GM20431 (cell line): ENCODE results near the gene TEX35.
"Not testable (repeated sequence)": the region's sequence is repeated elsewhere in the genome, so short reads cannot be mapped to it uniquely, and the experiment has no call there.

Source experiments
- in situ Hi-C: fragments of 300-500 bp; cut with MseI, MboI; formaldehyde crosslinking; loops from one replicate; pipeline ENCODE4 v1.15.0; 2020; ENCODE audit warnings: low sequenced_read_pairs; ENCODE audit not compliant: unreplicated experiment

The TEX35 gene

DNA sequence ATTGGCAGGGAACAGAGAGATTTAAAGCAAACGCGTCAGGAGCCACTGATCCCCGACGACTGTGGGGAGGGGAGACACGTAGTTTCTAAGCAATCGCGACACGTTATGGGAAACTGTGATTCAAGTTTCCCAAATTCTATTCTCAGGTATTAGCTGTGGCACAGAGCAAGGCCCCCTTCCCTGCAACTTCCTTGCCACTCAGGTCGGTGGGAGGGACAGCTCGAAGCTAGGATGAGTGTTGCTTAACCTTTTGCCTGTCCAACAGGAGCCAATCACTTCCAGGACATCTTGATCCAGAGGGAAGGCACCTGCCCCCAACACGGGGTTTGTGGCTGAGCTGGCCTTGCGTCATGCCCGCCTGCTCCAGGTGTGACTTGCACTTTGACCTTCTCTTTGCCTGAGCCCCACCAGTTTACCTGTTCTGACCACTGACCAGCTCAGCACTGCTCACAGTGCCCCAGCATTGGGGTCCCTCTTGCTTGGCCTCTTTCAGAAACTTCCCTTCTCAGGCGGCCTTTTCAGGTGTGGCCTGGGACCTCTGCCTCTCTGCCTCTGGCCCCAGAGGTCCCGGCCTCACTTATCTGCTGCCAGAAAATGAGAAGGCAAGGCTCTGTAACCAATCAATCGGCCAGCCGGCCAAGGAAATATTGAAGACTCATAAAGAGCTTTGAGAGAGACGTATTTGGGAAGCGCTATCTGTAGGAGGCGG is 24.6 kb downstream of the TEX35 start:
- in situ Hi-C loops, result loop anchor here (25.0 kb wide), 2 partner anchors 225 to 825 kb away; partner anchors contain the start of gene AXDND1

DNA sequence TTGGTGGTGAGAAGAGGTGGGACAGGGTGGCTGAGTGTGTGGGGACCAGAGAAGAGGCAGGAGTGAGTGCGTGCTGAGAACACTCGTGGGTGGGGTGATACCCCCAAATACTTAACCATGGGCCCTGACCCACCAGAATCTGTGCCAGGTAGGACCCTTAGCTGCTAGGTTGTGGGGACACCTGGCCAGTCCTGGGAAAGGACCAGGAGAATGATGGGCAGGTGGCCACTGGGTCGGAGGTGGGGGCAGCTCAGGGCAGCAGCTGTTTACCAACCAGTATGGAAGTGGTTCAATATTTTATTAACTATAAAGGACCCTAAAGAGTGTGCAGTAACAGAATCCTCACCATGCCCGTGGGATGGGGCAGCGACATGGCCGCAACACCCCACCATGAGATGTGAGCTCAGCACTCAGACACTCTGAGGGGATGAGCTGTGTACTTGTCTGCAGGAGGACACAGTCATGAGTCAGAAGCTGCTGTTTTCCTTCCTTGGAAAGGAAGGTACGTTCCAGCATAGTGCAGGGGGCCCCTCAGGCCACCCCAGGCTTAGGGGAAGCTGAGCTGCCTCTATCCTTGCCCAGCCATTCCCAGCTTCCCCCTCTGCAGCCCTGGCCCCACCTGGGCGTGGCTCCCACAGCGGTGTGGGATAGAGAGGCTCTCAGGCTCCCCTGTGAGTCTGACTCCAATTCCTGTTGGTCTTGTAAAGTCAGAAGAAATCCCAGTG is 25.4 kb downstream of the TEX35 start:
- in situ Hi-C loops, result loop anchor here (25.0 kb wide), 2 partner anchors 224 to 824 kb away; partner anchors contain the start of gene AXDND1

DNA sequence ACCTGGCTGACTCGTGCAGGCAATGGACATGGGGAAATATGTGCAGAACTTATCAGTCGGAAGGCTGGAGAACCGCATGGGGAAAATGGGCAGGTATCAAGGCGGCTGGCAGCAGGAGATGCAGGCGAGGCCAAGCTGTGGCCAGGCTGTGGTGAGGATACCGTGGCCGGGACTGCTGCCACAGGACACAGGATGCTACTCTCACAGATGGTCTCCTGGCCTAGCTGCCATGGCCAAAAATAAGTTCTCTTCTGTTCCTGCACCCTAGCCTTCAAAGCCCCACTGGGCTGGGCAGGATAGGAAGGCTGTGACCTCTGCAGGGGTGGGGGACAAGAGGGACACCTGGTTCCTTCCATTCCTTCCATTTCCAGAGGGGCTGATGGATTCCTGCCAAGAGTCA is 26.4 kb downstream of the TEX35 start:
- in situ Hi-C loops, result loop anchor here (25.0 kb wide), 2 partner anchors 223 to 823 kb away; partner anchors contain the start of gene AXDND1

DNA sequence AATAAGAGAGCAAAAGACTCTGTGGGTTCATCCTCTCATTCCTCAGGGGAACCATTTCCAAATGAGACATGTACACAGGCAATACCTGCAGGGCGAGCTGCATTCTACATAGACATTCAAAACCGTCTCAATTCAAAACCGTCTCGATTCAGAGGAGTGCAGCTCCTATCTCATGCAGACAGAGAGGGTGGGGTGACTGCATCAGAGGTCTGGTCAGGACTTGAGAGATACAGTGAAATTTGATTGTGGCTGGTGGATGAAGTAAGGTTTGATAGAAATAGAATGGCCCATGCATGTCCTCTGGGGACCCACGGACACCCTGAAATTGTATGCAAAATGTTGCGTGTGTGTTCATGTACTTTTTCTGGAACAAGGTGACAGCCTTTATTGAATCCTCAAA is 27.3 kb downstream of the TEX35 start:
- in situ Hi-C loops, result loop anchor here (25.0 kb wide), 2 partner anchors 222 to 822 kb away; partner anchors contain the start of gene AXDND1

DNA sequence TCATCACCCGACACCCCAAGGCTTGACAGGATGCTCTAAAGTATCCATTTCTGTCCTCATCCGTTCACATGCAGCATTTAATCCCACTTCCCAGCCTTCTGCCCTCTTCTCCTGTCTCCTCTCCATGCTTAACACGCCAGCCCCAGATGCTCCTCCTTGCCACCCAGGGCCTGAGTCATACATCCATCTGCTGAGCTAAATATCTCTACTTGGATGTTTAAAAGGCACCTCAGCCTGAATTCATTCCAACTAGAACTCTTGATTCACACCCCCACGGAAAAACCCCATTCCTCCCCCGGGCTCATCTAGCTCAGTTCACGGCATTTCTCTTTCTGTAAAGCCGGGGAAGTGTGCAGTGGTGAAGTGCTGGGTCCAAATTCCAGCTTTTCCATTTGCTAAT is 27.7 kb downstream of the TEX35 start:
- in situ Hi-C loops, result loop anchor here (25.0 kb wide), 2 partner anchors 222 to 822 kb away; partner anchors contain the start of gene AXDND1

DNA sequence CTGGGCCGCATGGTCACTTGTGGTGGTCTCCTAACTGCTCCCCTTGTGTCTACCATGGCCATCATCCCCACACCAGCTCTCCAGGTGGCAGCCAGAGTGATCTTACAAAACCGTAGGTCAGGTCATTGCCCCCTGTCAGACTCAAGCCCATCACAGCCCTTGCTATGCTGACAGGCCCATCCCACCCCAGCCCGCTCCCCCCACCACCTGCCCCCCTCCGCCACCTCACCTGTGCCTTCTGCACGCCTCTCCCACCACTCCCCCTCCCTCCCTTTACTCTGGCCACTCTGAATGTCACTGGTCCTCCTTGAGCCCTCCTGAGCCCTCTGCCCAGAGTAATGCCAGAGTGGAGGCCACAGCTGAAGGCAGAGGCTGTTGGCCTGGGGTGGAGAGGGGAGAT is 28.5 kb downstream of the TEX35 start:
- in situ Hi-C loops, result loop anchor here (25.0 kb wide), 2 partner anchors 221 to 821 kb away; partner anchors contain the start of gene AXDND1

DNA sequence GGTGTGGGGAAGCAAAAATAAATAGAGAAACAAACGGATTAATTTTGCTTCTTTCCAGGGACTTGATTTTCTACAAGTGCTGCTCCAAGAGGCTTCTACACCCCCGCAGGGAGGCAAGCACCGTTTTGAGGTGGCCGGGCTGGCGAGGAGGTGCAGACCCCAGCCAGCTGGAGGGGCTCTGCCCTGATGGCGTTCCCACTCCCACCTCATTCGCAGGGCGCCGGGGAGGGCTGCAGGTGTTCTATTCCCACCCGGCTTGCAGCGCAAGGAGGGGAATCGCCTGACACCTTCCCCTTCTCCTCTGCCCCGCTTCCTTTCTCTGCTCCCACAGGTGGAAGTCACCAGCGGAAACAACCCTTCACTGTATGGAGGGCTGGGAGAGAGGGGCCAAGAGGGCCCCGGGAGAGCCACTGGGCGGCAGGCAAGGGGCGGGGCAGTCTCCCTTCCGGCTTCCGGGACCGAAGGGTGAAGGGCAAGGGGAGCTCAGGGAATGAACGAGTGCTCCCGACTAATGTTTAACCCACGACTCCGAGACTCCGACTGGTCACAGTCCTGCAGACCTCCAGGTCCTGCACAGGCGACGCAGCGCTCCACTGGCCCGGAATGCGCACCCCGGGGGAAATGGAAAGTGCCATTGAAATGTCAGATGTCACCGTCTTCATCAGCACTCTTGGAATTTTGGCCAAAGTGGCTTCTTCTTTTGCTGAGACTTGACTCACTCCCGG is 29.1 kb downstream of the TEX35 start:
- in situ Hi-C loops, result loop anchor here (25.0 kb wide), 2 partner anchors 220 to 820 kb away; partner anchors contain the start of gene AXDND1

DNA sequence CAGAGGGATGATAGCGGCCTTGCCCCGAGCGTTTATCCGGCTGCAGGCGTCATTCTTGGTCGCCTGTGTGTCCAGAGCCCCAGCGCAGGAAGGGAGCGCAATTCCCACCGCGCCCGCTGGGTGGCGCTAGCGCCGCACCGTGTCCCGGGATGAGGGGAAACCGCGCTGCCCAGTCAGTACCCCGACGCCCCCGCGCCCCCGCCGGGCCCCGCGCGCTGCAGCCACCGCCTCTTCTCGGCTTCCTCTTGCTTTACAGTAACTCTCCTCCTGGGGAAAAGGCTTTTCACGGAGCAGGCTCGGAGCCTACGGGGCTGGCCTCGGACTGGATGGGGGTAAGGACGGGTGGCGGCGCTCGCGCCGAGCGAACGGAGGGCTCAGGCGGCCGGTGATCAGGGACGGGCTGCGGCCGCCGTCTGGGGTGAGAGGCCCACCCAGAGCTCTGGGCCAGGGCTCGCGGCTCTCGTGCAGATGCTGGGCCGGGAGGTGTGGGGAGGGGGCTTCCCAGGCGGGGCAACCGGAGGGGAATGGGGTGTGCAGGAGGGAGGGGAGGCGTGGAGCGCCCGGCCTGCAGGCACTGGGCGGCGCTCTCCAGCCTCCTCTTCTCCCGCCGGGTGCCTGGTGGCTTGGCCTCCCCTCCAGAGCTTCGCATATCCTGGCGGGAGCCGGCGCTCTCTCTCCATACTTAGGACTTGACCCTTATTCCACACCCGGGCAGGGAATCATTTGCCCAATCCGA is 29.8 kb downstream of the TEX35 start:
- in situ Hi-C loops, result loop anchor here (25.0 kb wide), 2 partner anchors 220 to 820 kb away; partner anchors contain the start of gene AXDND1

DNA sequence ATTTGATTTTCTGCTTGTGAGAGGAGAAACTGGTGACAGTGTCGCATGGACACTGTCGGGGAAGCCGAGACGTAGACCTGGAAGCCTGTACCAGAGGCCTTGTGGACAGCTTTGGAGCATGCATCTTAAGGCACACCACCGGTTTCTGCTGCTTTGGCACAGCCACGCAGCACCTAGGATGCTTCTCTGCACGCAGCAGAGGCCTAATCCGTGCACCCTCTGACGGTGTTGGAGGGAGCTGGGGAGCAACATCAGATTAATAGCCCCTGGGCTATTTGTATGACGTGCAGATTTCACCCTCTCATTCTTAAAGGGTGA is 30.3 kb downstream of the TEX35 start:
- in situ Hi-C loops, result loop anchor here (25.0 kb wide), 2 partner anchors 219 to 819 kb away; partner anchors contain the start of gene AXDND1

DNA sequence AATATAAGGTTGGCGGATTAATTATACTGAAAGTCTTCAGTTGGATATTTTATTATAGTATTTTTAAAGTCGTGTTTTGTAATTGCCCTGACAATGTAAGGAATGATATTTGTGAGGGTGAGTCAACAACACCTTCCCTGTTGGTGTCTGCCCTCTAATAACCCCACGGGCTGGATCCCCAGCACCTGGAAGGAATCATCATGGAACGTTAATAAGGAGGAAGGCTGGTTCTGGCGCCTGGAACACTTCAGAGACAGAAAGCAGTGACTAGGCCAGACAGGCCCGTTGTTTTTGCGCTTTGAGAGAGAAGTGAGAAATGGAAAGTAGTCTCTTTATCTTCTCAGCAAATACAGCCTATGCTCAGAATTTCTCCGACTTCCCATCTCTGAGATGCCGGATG is 31.6 kb downstream of the TEX35 start:
- in situ Hi-C loops, result loop anchor here (25.0 kb wide), 2 partner anchors 218 to 818 kb away; partner anchors contain the start of gene AXDND1

DNA sequence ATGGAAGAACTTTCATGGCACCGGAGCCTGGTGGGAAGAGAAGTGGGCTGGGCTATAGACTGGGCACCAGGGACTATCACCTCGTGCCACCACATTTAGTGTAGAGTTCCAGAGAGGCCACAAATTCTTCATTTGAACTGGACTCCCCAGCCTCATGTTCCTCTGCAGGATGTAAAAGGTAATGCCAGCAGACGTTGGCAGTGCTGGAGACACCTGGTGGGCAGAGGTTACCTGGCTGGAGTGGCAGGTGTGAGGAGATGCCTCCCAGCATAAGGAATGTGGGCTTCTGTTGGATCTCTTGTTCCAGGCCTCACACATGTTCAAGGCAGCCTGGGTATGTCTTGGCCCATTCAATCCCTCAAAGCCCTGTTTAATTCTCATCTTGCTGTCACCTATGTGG is 35.2 kb downstream of the TEX35 start:
- in situ Hi-C loops, result loop anchor here (25.0 kb wide), 2 partner anchors 214 to 814 kb away; partner anchors contain the start of gene AXDND1

DNA sequence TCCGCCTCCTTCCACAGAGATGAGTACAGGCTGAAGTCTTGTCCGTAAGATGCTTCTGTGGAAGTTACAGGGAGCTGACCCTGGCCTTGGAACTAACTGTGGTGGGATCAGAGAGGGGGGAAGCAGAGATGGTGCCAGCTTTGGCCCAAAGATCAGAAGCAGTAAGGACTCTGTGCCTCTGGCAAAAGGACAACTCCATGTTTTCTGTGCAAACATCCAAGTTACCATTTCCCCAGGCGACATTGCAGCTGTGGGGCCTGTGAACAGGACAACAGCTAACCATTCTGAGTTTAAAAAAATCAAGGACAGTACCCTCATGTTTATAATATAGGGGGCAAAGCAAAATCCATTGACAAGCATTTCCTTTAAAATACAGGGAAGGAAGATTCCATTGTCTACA is 38.4 kb downstream of the TEX35 start:
- in situ Hi-C loops, result no loop called here

DNA sequence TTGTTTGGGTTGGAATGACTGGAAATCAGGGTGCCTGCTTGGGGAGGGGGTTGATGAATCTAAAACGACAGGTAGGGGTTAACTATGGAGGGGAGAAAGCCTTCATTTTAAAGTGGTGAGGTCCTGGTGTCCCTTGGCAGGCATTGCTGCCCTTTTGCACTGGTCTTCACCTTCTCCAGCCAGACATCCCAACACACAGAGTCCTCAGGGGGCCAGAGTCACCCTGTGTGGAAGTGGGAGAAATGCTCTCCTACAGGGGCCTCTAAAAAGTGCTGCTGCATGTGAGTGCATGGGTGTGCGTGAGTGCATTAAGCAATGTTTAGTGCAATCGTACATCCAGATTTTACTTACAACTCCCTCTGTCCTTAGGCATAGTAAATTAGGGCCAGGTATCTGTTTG is 39.0 kb downstream of the TEX35 start:
- in situ Hi-C loops, result no loop called here

DNA sequence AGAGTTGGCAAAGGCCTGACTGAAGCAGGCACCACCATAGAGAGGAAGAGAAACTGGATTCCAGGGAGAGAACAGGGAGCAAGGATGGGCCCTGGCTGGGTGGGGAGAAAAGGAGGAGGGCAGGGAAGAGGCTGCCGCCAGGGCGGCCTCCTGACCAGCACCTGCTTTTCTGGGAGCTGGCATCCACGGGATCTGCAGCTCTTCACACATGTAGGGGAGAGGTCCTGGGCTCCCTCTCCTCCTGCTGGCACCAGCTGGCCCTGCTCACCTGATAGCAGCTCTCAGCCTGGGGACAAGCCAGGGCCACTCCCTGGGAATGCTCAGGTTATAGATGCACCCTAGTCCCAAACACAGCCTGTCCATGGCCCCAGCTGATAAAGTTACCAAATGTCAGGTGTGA is 39.9 kb downstream of the TEX35 start:
- in situ Hi-C loops, result no loop called here

DNA sequence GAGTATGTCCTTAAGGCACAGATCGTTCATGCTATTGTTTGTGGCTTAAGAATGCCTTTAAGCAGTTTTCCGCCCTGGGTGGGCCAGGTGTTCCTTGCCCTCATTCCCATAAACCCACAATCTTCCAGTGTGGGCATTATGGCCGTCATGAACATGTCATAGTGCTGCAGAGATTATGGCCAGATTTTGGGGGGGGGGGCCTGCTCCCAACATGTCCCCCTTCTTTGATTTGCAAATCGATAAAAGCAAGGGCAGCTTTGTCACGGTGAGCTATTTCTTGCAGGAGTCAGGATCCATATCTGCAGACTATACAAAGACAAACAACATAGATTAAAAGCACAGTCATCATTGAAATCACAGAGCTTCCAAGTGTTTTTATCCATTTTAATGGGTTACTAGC is 41.4 kb downstream of the TEX35 start:
- in situ Hi-C loops, result not testable (repeated sequence)

DNA sequence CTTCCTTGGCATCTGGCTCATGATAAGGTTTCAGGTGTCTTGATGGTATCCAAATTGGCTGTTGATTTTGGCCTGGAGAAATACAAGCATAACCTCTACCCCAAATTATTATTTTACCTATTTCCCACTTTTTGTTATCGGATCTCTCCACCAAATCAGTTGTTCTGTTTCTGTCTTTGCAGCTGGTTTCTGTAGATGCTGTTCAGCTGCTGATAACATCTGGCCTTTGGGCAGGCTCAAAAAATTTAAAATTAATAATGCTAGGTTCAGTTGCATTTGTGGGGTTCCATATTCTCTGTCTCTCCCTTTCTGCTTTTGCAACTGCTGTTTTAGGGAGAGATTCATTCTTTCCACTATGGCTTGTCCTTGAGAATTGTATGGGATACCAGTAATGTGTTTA is 42.7 kb downstream of the TEX35 start:
- in situ Hi-C loops, result not testable (repeated sequence)

DNA sequence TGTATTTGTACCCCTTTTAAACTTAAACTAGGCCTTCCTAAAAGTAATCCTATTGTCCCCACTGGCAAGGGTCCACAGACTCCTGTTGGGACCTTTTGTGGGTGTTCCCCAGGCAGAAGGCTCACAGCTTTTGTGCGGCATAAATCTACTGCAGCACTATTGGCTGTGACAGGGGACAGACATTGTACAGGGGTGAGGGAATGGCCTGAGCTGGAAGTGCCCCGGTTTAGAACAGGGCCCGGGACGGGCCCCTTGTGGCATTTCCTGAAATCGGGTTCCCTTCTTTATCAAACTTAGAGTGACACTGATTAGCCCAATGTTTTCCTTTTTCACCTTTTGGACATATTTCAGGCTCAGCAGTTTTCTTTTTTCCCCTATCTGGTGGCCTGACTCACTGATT is 45.9 kb downstream of the TEX35 start:
- in situ Hi-C loops, result not testable (repeated sequence)

DNA sequence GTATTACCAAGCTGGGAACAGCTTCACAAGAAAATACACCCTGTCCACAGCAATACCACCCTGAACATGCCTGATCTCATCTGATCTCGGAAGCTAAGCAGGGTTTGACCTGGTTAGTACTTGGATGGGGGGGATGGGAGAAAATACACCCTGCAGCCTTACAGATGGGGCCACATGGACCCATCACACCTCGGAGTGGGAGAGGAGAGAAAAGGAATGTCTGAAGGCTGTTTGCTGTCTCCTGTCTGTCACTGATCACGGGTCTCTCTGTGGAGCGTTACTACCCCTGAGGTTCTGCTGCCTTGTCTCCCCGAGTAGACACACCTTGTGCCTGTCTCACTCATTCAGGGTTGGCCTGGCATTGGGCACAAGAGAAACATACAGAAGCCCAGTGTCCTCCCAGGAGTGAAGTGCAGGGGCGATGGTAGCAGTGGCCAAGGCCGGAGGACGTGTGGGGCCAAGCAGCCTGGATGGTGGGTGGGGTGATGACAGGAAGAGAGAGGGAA is 48.0 kb downstream of the TEX35 start:
- in situ Hi-C loops, result no loop called here

DNA sequence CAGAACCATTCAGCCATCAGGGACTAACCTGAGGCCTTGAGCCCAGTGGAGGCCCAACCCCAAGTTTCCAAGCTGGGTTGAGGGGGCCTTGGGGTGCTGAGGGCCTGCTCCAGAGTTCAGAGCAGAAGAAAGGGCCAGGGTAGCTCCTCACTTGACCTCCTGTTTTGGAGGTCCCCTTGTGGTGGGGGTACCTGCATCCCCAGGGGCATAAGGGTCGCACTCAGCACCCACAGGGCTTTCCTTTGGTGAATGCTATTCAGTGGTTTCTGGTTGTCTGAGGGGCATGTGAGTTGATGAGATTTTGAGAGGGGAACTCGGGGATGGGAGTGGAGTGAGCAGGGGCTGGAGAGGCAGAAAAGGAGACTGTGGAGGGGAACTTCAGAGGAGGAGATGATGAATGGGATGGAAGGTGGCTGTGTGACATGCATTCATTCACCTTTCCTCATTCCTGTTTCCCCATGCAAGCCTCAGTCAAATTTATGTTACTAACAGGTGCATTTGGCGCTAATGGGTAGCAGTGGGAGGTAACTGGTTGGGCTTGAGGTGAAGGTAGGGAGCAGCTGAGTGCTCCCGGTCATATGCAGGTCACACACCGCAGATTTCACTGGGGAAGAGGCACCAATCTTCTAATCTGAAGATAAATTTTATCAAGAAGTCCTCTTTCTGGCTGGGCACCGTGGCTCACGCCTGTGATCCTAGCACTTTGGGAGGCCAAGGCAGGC is 50.4 kb downstream of the TEX35 start:
- in situ Hi-C loops, result no loop called here
